Measurements from ENCODE around the gene OPRPN.

Gene OPRPN

DNA sequence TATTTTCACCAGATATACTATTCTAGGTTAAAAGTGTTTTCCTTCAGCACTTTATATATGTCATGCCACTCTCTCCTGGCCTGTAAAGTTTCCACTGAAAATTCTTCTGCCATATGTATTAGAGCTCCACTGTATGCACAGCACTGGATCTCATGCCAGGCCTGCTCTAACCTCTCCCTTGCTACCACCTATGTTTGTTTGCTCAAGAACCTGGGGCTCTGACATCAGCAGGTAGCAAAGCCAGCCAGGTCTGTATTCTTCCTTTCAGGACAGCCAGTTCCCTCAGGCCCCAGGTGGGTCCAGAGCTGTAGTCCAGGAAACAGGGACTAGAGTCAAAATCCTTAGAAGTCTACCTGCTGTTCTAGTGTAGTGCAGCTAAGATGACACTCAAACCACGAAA lies 55.2 kb downstream of the OPRPN start (continued):
- TF ChIP-seq, protein P1, sequence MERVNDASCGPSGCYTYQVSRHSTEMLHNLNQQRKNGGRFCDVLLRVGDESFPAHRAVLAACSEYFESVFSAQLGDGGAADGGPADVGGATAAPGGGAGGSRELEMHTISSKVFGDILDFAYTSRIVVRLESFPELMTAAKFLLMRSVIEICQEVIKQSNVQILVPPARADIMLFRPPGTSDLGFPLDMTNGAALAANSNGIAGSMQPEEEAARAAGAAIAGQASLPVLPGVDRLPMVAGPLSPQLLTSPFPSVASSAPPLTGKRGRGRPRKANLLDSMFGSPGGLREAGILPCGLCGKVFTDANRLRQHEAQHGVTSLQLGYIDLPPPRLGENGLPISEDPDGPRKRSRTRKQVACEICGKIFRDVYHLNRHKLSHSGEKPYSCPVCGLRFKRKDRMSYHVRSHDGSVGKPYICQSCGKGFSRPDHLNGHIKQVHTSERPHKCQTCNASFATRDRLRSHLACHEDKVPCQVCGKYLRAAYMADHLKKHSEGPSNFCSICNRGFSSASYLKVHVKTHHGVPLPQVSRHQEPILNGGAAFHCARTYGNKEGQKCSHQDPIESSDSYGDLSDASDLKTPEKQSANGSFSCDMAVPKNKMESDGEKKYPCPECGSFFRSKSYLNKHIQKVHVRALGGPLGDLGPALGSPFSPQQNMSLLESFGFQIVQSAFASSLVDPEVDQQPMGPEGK (CRISPR knock-in tag; IDR thresholded peaks at IDR 0.05; ENCODE audit: borderline replicate concordance), result no peak
- TF ChIP-seq SNAI2 (CRISPR knock-in tag; IDR thresholded peaks at IDR 0.05), result no peak
- TF ChIP-seq TOX (CRISPR knock-in tag; IDR thresholded peaks at IDR 0.05; ENCODE audit: borderline replicate concordance), result no peak
